ENCODE results near the gene SELENOK. TPM values are rescaled to one million over a fixed set of nuclear protein-coding genes. Genes with fewer than 3 reads are reported as not detected.

Gene SELENOK
- total and polyA plus RNA-seq, 9 donors: 38.9 to 99.9 (median 57.9) TPM

DNA sequence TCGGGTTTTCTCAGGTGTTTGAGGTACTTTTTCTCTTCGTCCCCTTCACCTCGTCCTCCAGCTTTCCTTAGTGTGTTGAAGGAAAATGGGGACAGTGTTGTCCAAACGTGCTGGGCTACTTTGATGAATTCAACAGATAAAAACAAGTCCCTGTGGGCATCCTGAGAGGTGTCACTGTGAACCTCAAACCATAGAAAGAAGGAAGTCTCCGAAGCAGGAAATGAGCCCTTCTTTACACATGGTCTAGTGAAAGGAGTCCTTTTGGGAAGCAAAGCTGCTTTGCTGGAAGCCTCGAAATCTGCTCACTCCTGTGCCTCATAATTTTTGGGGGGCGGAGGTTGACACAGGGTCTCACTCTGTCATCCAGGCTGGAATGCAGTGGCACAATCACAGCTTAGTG, 34.7 kb downstream of the SELENOK start:
- Histone ChIP-seq H3K4me3 (no peak overlapping the region), H3K27me3 (no peaks in the 10 kb centered on the region), H3K27ac (no peak overlapping the region), H3K9me3 (no peaks in the 10 kb centered on the region), H3K4me1 (ENCODE audit: insufficient read depth) (no peaks in the 10 kb centered on the region), H3K36me3 (no peaks in the 10 kb centered on the region)
- no peak for DNase-seq
- intact Hi-C loops (cut with DNase I): no loop called here
- TF ChIP-seq CTCF (IDR thresholded peaks at IDR 0.05) (no peak), POLR2A (IDR thresholded peaks at IDR 0.05) (no peak), EP300 (IDR thresholded peaks at IDR 0.05) (no peak)
- WGBS, 3 donors: 64 to 90% (median 89%) methylated on average over 7 of the region's 7 CpGs

GRCh38 chr3:53850895-53851294, 40.8 kb downstream of the SELENOK start:
- Histone ChIP-seq H3K9me3 (no peaks in the 10 kb centered on the region), H3K36me3 (no peaks in the 10 kb centered on the region), H3K27me3 (no peaks in the 10 kb centered on the region), H3K27ac (no peak overlapping the region), H3K4me1 (ENCODE audit: insufficient read depth) (peaks cover 4% of the 10 kb centered on the region), H3K4me3 (no peak overlapping the region)
- TF ChIP-seq POLR2A (IDR thresholded peaks at IDR 0.05) (no peak), CTCF (IDR thresholded peaks at IDR 0.05) (no peak)
- WGBS, 3 donors: 42% methylated on average over 5 of the region's 5 CpGs
- peak in 3 of 5 donors; percentile 49 to 70 (median 67) for DNase-seq
- intact Hi-C loops (cut with DNase I): no loop called here

GRCh38 chr3:53849916-53850315, 41.7 kb downstream of the SELENOK start:
- DNase-seq: no peak
- Histone ChIP-seq H3K27ac (no peak overlapping the region), H3K4me1 (ENCODE audit: insufficient read depth) (peaks cover 5% of the 10 kb centered on the region), H3K27me3 (no peaks in the 10 kb centered on the region), H3K9me3 (no peaks in the 10 kb centered on the region), H3K4me3 (no peak overlapping the region), H3K36me3 (no peaks in the 10 kb centered on the region)
- intact Hi-C loops (cut with DNase I): no loop called here
- TF ChIP-seq EP300 (IDR thresholded peaks at IDR 0.05) (no peak), POLR2A (IDR thresholded peaks at IDR 0.05) (no peak), CTCF (IDR thresholded peaks at IDR 0.05) (no peak)
- WGBS, 3 donors: 96 to 98% (median 97%) methylated on average over 7 of the region's 7 CpGs

DNA sequence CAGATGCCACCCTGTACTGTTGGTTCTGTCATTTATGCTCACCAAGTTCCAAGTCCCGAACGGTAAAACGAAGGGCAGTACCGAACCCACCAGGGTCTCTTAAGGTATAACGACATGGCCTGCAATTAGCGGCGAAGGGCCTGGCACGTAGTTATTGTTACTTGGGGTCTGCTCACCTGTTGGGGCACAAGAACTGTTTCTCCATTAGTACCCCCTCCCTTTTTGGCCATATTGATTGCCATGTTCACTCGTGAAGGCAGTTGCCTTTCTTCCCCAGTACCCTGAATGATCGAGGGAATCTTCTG, 44.9 kb downstream of the SELENOK start:
- DNase-seq: no peak

More for the DNA sequence above, 44.9 kb downstream of the SELENOK start:
- no peak for TF ChIP-seq CTCF (IDR thresholded peaks at IDR 0.05)
- TF ChIP-seq POLR2A (IDR thresholded peaks at IDR 0.05): no peak
- TF ChIP-seq EP300 (IDR thresholded peaks at IDR 0.05): no peak
- Histone ChIP-seq H3K4me1 (ENCODE audit: insufficient read depth) (peaks cover 5% of the 10 kb centered on the region), H3K27me3 (no peaks in the 10 kb centered on the region), H3K27ac (no peak overlapping the region), H3K4me3 (peak overlapping the region; percentile 60), H3K9me3 (no peaks in the 10 kb centered on the region), H3K36me3 (no peaks in the 10 kb centered on the region)
- WGBS, 3 donors: 40 to 59% (median 45%) methylated on average over 10 of the region's 10 CpGs
- intact Hi-C loops (cut with DNase I): no loop called here
